Heart left ventricle (tissue), 16 donors: ENCODE data around the gene PTN. TPM values are rescaled to one million over a fixed set of nuclear protein-coding genes. Genes with fewer than 3 reads are reported as not detected.

ENCODE experiments used
- ATAC-seq, 4 donors: fragments of 200-7000 bp; cut with Tn5 transposase; one replicate each; pipeline ENCODE4 v1.9.1; 2020 to 2022; ENCODE audit warnings: moderate library complexity in 4 of 4, mild to moderate bottlenecking in 3 of 4, moderate number of reproducible peaks in 1 of 4
- DNase-seq, 5 donors: peaks; one replicate each; pipeline ENCODE4 v3.0.0-alpha.2; 2020
- H3K27ac ChIP-seq, 12 donors: fragments of 200-600 bp; sonication (generic) in 4 of 12; one replicate each; pipeline versions ENCODE4 v1.5.0 to v1.8.0; 2016 to 2022; ENCODE audit warnings: mild to moderate bottlenecking in 2 of 12
- H3K27me3 ChIP-seq, 9 donors: fragments of 200-600 bp; sonication (generic) in 2 of 9; one replicate each; pipeline versions ENCODE4 v1.5.1 to v1.8.0; 2016 to 2022; ENCODE audit warnings: mild to moderate bottlenecking in 3 of 9
- H3K36me3 ChIP-seq, 9 donors: fragments of 200-600 bp; sonication (generic) in 2 of 9; one replicate each; pipeline versions ENCODE4 v1.5.0 to v1.8.0; 2018 to 2022; ENCODE audit warnings: mild to moderate bottlenecking in 2 of 9
- H3K4me1 ChIP-seq, 12 donors: fragments of 200-600 bp; sonication (generic) in 4 of 12; one replicate each; pipeline versions ENCODE4 v1.5.0 to v1.8.0; 2016 to 2022; ENCODE audit warnings: mild to moderate bottlenecking in 3 of 12
- H3K4me3 ChIP-seq, 12 donors: fragments of 200-600 bp; sonication (generic) in 4 of 12; one replicate each; pipeline versions ENCODE4 v1.5.0 to v1.8.0; 2017 to 2022; ENCODE audit warnings: mild to moderate bottlenecking in 9 of 12, moderate library complexity in 4 of 12
- H3K9me3 ChIP-seq, 12 donors: fragments of 200-600 bp; sonication (generic) in 4 of 12; one replicate each; pipeline versions ENCODE4 v1.5.0 to v1.8.0; 2016 to 2022; ENCODE audit warnings: mild to moderate bottlenecking in 1 of 12
- CTCF ChIP-seq, 12 donors: fragments of 200-600 bp; sonication (generic) in 4 of 12; IDR thresholded peaks; one replicate each; pipeline versions ENCODE4 v1.5.0 to v1.8.0; 2018 to 2022; ENCODE audit warnings: antibody characterized with exemption in 12 of 12, mild to moderate bottlenecking in 5 of 12
- POLR2A ChIP-seq, 2 donors: fragments of 450-650 bp; IDR thresholded peaks; one replicate each; pipeline ENCODE4 v1.6.1; 2017; ENCODE audit warnings: antibody characterized with exemption in 2 of 2, mild to moderate bottlenecking in 2 of 2, moderate library complexity in 2 of 2
- WGBS, 4 donors: extraction: QIAGEN DNeasy Blood & Tissue Kit in 2 of 4; methylation state at CpG; one replicate each; pipeline versions ENCODE4 v1.1.5 to v1.1.7; 2013 to 2018; 5-methylcytosine and 5-hydroxymethylcytosine counted together
- intact Hi-C, 10 donors: fragments of 100-400 bp; cut with DNase I; formaldehyde crosslinking; loops; one replicate each; pipeline versions ENCODE4 v1.11.1 to v1.14.2; 2022
- polyA plus RNA-seq, 2 donors: library from polyadenylated mRNA; stranded (reverse); fragments of 200-250 nt; gene quantifications; one replicate each; pipeline ENCODE4 v1.2.3, GENCODE V29; 2013
- total RNA-seq, 9 donors: library from RNA; depleted of rRNA in 2 of 9; stranded (reverse); fragments of >200 nt in 2 of 9; fragmentation: NEBNext Ultra II Directional in 3 of 9; extraction: Animal tissue kit (Norgen Biotek cat#: 25700) in 3 of 9; gene quantifications; one replicate each; pipeline versions ENCODE4 v1.1.0 to v1.2.4, GENCODE V29; 2016 to 2023
- donor health status: ischemic (EF 13 %, LVEDD 7.1; RV severe dilation, severe dysfunction).
- donor health status: healthy with polysubstance abuse.
- donor health status: DM: no; HTN: yes; CAD: no.
- donor health status: DM: no; HTN: no; CAD: no.
- donor health status: ischemic (EF 25% LVEDD 6.9; RV normal size, moderate dysfunction).
- donor health status: ischemic (EF 25% LVEDD 5.7; RV mildly dilated, moderate dysfunction).
- donor health status: healthy.
- donor health status: DM: yes; HTN: yes; CAD: no.
- donor health status: ischemic (EF 35%, LVEDD 5.7; RV mildly dilated, moderate dysfunction).
- donor health status: nonischemic (EF 11% LVEDD 7.7; RV severe dilation, severe dysfunction).
- donor health status: DM: yes; HTN: yes; CAD: no.
- donor health status: PGD.
- donor health status: ischemic (EF 29% LVEDD 5.4; RV normal size, mild dysfunction).
- donor health status: nonischemic (EF 23%, LVEDD 6.1; RV moderate dilation, normal function).

Gene PTN
- total and polyA plus RNA-seq, 11 donors, result 3.6 to 23.2 (median 12.8) TPM

GRCh38 chr7:137295739-137296324 lies 47.7 kb downstream of the PTN start:
- DNase-seq (no peak), ATAC-seq (no peak)
- WGBS, 4 donors, result 72 to 80% (median 73%) methylated on average over 2 of the region's 2 CpGs
- Histone ChIP-seq H3K9me3 (no peaks in the 10 kb centered on the region), H3K4me1 (peaks cover 0 to 7% (median 0%) of the 10 kb centered on the region in 12 donors), H3K4me3 (no peak overlapping the region), H3K27me3 (no peaks in the 10 kb centered on the region), H3K27ac (no peak overlapping the region), H3K36me3 (no peaks in the 10 kb centered on the region)
- intact Hi-C loops, result loop anchor here in 1 of 10 donors (5.0 kb wide), 1 partner anchor 439 kb away; no protein-coding TSS in a partner anchor
- TF ChIP-seq POLR2A (IDR thresholded peaks at IDR 0.05), result no peak
- no peak for TF ChIP-seq CTCF (IDR thresholded peaks at IDR 0.05)

- no peaks in the 10 kb centered on the region for H3K36me3 ChIP-seq
- ATAC-seq (no peak), DNase-seq (no peak)
- H3K9me3 ChIP-seq, result no peaks in the 10 kb centered on the region
- no peaks in the 10 kb centered on the region for H3K27me3 ChIP-seq
- no peaks in the 10 kb centered on the region for H3K4me1 ChIP-seq
- intact Hi-C loops, result no loop called here
- H3K27ac ChIP-seq, result no peak overlapping the region
- TF ChIP-seq CTCF (IDR thresholded peaks at IDR 0.05) (no peak), POLR2A (IDR thresholded peaks at IDR 0.05) (no peak)
- no peak overlapping the region for H3K4me3 ChIP-seq
- 55 to 71% (median 68%) methylated on average over 4 of the region's 4 CpGs for WGBS, 4 donors
These were observed 54.4 kb downstream of the PTN start for GRCh38 chr7:137289101-137289500.

- peak in 2 of 12 donors; percentile 11 to 17 for TF ChIP-seq CTCF (IDR thresholded peaks at IDR 0.05)
- no peak for TF ChIP-seq POLR2A (IDR thresholded peaks at IDR 0.05)
- intact Hi-C loops, result no loop called here
- H3K4me1 ChIP-seq, result no peaks in the 10 kb centered on the region
- H3K4me3 ChIP-seq, result no peak overlapping the region
- no peaks in the 10 kb centered on the region for H3K9me3 ChIP-seq
- WGBS, 4 donors, result 77 to 82% (median 80%) methylated on average over 3 of the region's 3 CpGs
- no peaks in the 10 kb centered on the region for H3K27me3 ChIP-seq
- H3K27ac ChIP-seq, result no peak overlapping the region
- ATAC-seq (no peak), DNase-seq (no peak)
- H3K36me3 ChIP-seq, result no peaks in the 10 kb centered on the region
These were observed 55.8 kb downstream of the PTN start for GRCh38 chr7:137287651-137288258.

GRCh38 chr7:137283153-137283552 lies 60.4 kb downstream of the PTN start:
- no peak for TF ChIP-seq CTCF (IDR thresholded peaks at IDR 0.05)
- no peak for TF ChIP-seq POLR2A (IDR thresholded peaks at IDR 0.05)
- ATAC-seq (no peak), DNase-seq (no peak)
- Histone ChIP-seq H3K4me1 (no peaks in the 10 kb centered on the region), H3K27me3 (no peaks in the 10 kb centered on the region), H3K4me3 (no peak overlapping the region), H3K27ac (no peak overlapping the region), H3K36me3 (no peaks in the 10 kb centered on the region), H3K9me3 (no peaks in the 10 kb centered on the region)
- WGBS, 4 donors, result 70 to 83% (median 77%) methylated on average over 6 of the region's 6 CpGs
- intact Hi-C loops, result no loop called here
